Lower leg skin (tissue), 3 donors: Measurements from ENCODE around the gene TRDN.

Experiments used
- CTCF ChIP-seq, 3 donors: fragments of 450-650 bp; IDR thresholded peaks; one replicate each; pipeline ENCODE4 v1.5.1; 2016; ENCODE audit warnings: antibody characterized with exemption in 3 of 3, mild to moderate bottlenecking in 3 of 3, moderate library complexity in 2 of 3
- POLR2A ChIP-seq, 2 donors: fragments of 450-650 bp; IDR thresholded peaks; one replicate each; pipeline ENCODE4 v1.6.1; 2016 to 2017; ENCODE audit warnings: antibody characterized with exemption in 2 of 2, mild to moderate bottlenecking in 1 of 2, moderate library complexity in 1 of 2

GRCh38 chr6:123632641-123633040 lies 4.1 kb downstream of the TRDN start:
- TF ChIP-seq CTCF (IDR thresholded peaks at IDR 0.05) (no peak), POLR2A (IDR thresholded peaks at IDR 0.05) (no peak)
